Panc1 (cell line): ENCODE data around the gene PEDS1.

Experiments
- CTCF ChIP-seq: fragments of 450-650 bp; IDR thresholded peaks from 2 replicates; pipeline ENCODE4 v1.5.1; 2017; ENCODE audit warnings: mild to moderate bottlenecking
- POLR2AphosphoS5 ChIP-seq: IDR thresholded peaks from 2 replicates; pipeline ENCODE4 v1.6.1; 2012; ENCODE audit warnings: mild to moderate bottlenecking, low read depth, low read length, moderate library complexity
- REST ChIP-seq, 2 experiments: IDR thresholded peaks; 2 replicates each; pipeline ENCODE4 v1.6.1; 2011 to 2012; ENCODE audit warnings: low read depth in 2 of 2, control low read depth in 1 of 2, low read length in 1 of 2, mild to moderate bottlenecking in 1 of 2, moderate library complexity in 1 of 2; ENCODE audit not compliant: insufficient read depth in 1 of 2
- TCF7L2 ChIP-seq: IDR thresholded peaks from 2 replicates; pipeline ENCODE4 v1.6.1; 2011; ENCODE audit warnings: mild to moderate bottlenecking, low read depth, low read length, inconsistent platforms

- TF ChIP-seq CTCF (no peak), POLR2AphosphoS5 (no peak), REST (IDR thresholded peaks at IDR 0.05; ENCODE audit: insufficient read depth in 1 of 2, low read depth in 2 of 2, low read length in 1 of 2) (no peak), TCF7L2 (no peak)
Observed at GRCh38 chr20:50145566-50145965, 8.0 kb downstream of the PEDS1 start.
